Endothelial cell of umbilical vein (primary cell): ENCODE measurements around the gene MYO1C. TPM values are rescaled to one million over a fixed set of nuclear protein-coding genes. Genes with fewer than 3 reads are reported as not detected.

Source experiments
- BruUV-seq: library from RNA; stranded (reverse); fragments of 400-500 nt; replicated peaks from 2 replicates; lab custom pipeline; 2021; lab: Mats Ljungman, UMichigan
- CTCF ChIA-PET: fragments of 300-600, 350-600 bp; sonication (Branson Sonifier 250); formaldehyde crosslinking; loops from one replicate; lab custom pipeline; 2021; ENCODE audit warnings: antibody characterized with exemption, inconsistent platforms; lab: Charles Lee
- POLR2A ChIA-PET: fragments of 300-600, 350-600 bp; sonication (Branson Sonifier 250); formaldehyde crosslinking; loops from one replicate; lab custom pipeline; 2021; ENCODE audit warnings: antibody characterized with exemption, inconsistent platforms; lab: Charles Lee
- DNase-seq: peaks from one replicate; pipeline ENCODE4 v3.0.0-alpha.2; 2011; ENCODE audit warnings: low read depth, low spot score
- FAIRE-seq: peaks from 2 replicates; lab custom pipeline; 2011; peaks lifted over from hg19 to GRCh38; lab: Jason Lieb, UNC
- H2AFZ ChIP-seq: 2 replicates; pipeline ENCODE4 v1.6.0; 2012; ENCODE audit warnings: low read depth, low read length, control low read depth, inconsistent platforms
- H3K27ac ChIP-seq: 2 replicates; pipeline ENCODE4 v1.5.1; 2011; ENCODE audit warnings: low read depth, mild to moderate bottlenecking, control low read depth, low read length, moderate library complexity; ENCODE audit not compliant: insufficient read depth
- H3K27me3 ChIP-seq, 2 experiments: 2 replicates each; pipeline versions ENCODE4 v1.6.0 to v1.6.1; 2011; ENCODE audit warnings: low read length in 2 of 2, mixed read lengths in 1 of 2; ENCODE audit not compliant: control insufficient read depth in 2 of 2, insufficient read depth in 2 of 2
- H3K36me3 ChIP-seq, 2 experiments: 2 replicates in 1 of 2; 3 replicates in 1 of 2; pipeline ENCODE4 v1.5.1; 2011; ENCODE audit warnings: low read length in 2 of 2, mild to moderate bottlenecking in 1 of 2, moderate library complexity in 1 of 2; ENCODE audit not compliant: control insufficient read depth in 2 of 2, insufficient read depth in 2 of 2; ENCODE audit errors: extremely low read depth in 1 of 2
- H3K4me1 ChIP-seq: 3 replicates; pipeline ENCODE4 v1.5.1; 2011; ENCODE audit warnings: mild to moderate bottlenecking, low read length; ENCODE audit not compliant: control insufficient read depth, insufficient read depth; ENCODE audit errors: extremely low read depth
- H3K4me2 ChIP-seq: 2 replicates; pipeline ENCODE4 v1.6.1; 2011; ENCODE audit warnings: low read length, control low read depth, mixed read lengths; ENCODE audit not compliant: insufficient read depth
- H3K4me3 ChIP-seq, 3 experiments: fragments of 200-600 bp in 1 of 3; sonication (generic), shearing (Covaris generic) in 1 of 3; replicated peaks in 1 of 3; 2 replicates each; pipeline ENCODE4 v1.5.1; 2011 to 2016; ENCODE audit warnings: control low read depth in 3 of 3, low read length in 3 of 3, mild to moderate bottlenecking in 2 of 3, inconsistent platforms in 1 of 3, low read depth in 1 of 3, moderate library complexity in 1 of 3; ENCODE audit not compliant: insufficient read depth in 1 of 3
- H3K79me2 ChIP-seq: 2 replicates; pipeline ENCODE4 v1.6.0; 2012; ENCODE audit warnings: low read length, inconsistent platforms; ENCODE audit not compliant: control insufficient read depth, insufficient read depth
- H3K9ac ChIP-seq: replicated peaks from 2 replicates; pipeline ENCODE3; 2011; ENCODE audit warnings: low read length, control low read depth; ENCODE audit not compliant: insufficient read depth; ENCODE audit errors: extremely low read depth
- H3K9me1 ChIP-seq: replicated peaks from 3 replicates; pipeline ENCODE4 v1.6.0; 2011; ENCODE audit warnings: mild to moderate bottlenecking, low read length; ENCODE audit not compliant: control insufficient read depth, insufficient read depth; ENCODE audit errors: extremely low read depth
- H3K9me3 ChIP-seq: replicated peaks from 2 replicates; pipeline ENCODE4 v1.5.1; 2012; ENCODE audit warnings: low read length, inconsistent platforms; ENCODE audit not compliant: control insufficient read depth, insufficient read depth
- H4K20me1 ChIP-seq: replicated peaks from 2 replicates; pipeline ENCODE3; 2011; ENCODE audit warnings: mild to moderate bottlenecking, low read length; ENCODE audit not compliant: control insufficient read depth, insufficient read depth; ENCODE audit errors: extremely low read depth
- FOS ChIP-seq: IDR thresholded peaks from 2 replicates; pipeline ENCODE4 v1.6.1; 2011; ENCODE audit warnings: mild to moderate bottlenecking, low read length, moderate library complexity, borderline replicate concordance; ENCODE audit not compliant: insufficient read depth
- GATA2 ChIP-seq: IDR thresholded peaks from 2 replicates; pipeline ENCODE4 v1.7.0; 2011; ENCODE audit warnings: low read depth, mild to moderate bottlenecking, moderate library complexity, mixed read lengths, low read length; ENCODE audit not compliant: insufficient read length, insufficient read depth
- JUN ChIP-seq: IDR thresholded peaks from 2 replicates; pipeline ENCODE4 v1.6.1; 2011; ENCODE audit warnings: borderline replicate concordance, low read depth; ENCODE audit not compliant: insufficient read length, insufficient read depth
- POLR2AphosphoS5 ChIP-seq: IDR thresholded peaks from 2 replicates; pipeline ENCODE4 v1.6.1; 2012; ENCODE audit warnings: low read depth, mild to moderate bottlenecking, control low read depth, low read length, moderate library complexity; ENCODE audit not compliant: insufficient read depth
- dilution Hi-C: fragments of 300-500 bp; cut with MboI; formaldehyde crosslinking; loops from one replicate; pipeline ENCODE4 v1.15.0; 2019; ENCODE audit warnings: low sequenced_read_pairs; ENCODE audit not compliant: extremely low pct_ligation_motif_present
- intact Hi-C: fragments of 100-400 bp; cut with micrococcal nuclease; formaldehyde crosslinking; loops from one replicate; pipeline ENCODE4 v1.10.0; 2022
- polyA plus RNA-seq, 4 experiments: library from polyadenylated mRNA; depleted of rRNA in 3 of 4; stranded (reverse) in 3 of 4; unstranded in 1 of 4; fragments of >200 nt; gene quantifications; 2 replicates each; pipeline versions ENCODE4 v1.2.1 to v1.2.3, GENCODE V29; 2011 to 2012; ENCODE audit warnings: missing spikeins in 1 of 4
- total RNA-seq: library from RNA; stranded (reverse); gene quantifications from 2 replicates; pipeline ENCODE4 v1.2.3, GENCODE V29; 2021
- TF ChIP-seq, protein P1 (sequence below): IDR thresholded peaks from 2 replicates; pipeline ENCODE4 v1.6.1; 2011; ENCODE audit not compliant: insufficient read depth, insufficient read length

MYO1C gene
- total and polyA plus RNA-seq, 2 donors (not counting 3 experiments of a cell fraction or from before 2014, with no cell fraction given): 141 to 206 TPM

- no peaks in the 10 kb centered on the region for H3K9me3 ChIP-seq
- H3K9ac ChIP-seq: peak overlapping the region; percentile 44
- dilution Hi-C loops: no loop called here
- H3K4me2 ChIP-seq: peak overlapping the region; percentile 54
- H3K4me3 ChIP-seq: peak overlapping the region in 1 of 3 experiments; percentile 3
- TF ChIP-seq, protein P1, sequence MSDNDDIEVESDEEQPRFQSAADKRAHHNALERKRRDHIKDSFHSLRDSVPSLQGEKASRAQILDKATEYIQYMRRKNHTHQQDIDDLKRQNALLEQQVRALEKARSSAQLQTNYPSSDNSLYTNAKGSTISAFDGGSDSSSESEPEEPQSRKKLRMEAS: no peak
- TF ChIP-seq FOS: peak; percentile 97
- peak; percentile 86 for TF ChIP-seq GATA2
- peak; percentile 97 for TF ChIP-seq JUN
- peak; percentile 84 for TF ChIP-seq POLR2AphosphoS5
- POLR2A ChIA-PET: interaction anchor here (0.6 to 1.1 kb wide), 2 partner anchors 30 to 32 kb away, joined by 3 to 4 read pairs; partner anchors contain the start of gene CRK
- no peaks in the 10 kb centered on the region for H3K9me1 ChIP-seq
- CTCF ChIA-PET: interaction anchor here (0.7 to 2.0 kb wide), 6 partner anchors 10 to 192 kb away, joined by 3 to 21 read pairs (median 5); no protein-coding TSS in a partner anchor
- H3K27ac ChIP-seq: peak overlapping the region; percentile 90
- peaks cover 4% of the 10 kb centered on the region for H4K20me1 ChIP-seq
- peaks cover 48% of the 10 kb centered on the region for H3K79me2 ChIP-seq
- H3K4me1 ChIP-seq: peaks cover 25% of the 10 kb centered on the region
- no peak overlapping the region for H2AFZ ChIP-seq
- H3K27me3 ChIP-seq: no peaks in the 10 kb centered on the region
- intact Hi-C loops: loop anchor here (1.0 to 2.0 kb wide), 3 partner anchors 10 to 24 kb away; partner anchors contain the start of gene YWHAE
- H3K36me3 ChIP-seq: peaks cover 5 to 15% of the 10 kb centered on the region in 2 experiments
- FAIRE-seq (peak; percentile 97), DNase-seq (peak; percentile 98)
- no TSS peak for BruUV-seq
Measured at GRCh38 chr17:1422885-1423284, 69.6 kb downstream of the MYO1C start.

- Histone ChIP-seq H3K36me3 (peaks cover 5 to 17% of the 10 kb centered on the region in 2 experiments), H3K9me1 (no peaks in the 10 kb centered on the region), H3K79me2 (peaks cover 38% of the 10 kb centered on the region), H3K9ac (no peak overlapping the region), H3K27me3 (no peaks in the 10 kb centered on the region), H2AFZ (no peak overlapping the region), H4K20me1 (peaks cover 4% of the 10 kb centered on the region), H3K9me3 (no peaks in the 10 kb centered on the region), H3K4me2 (no peak overlapping the region), H3K4me1 (peaks cover 25% of the 10 kb centered on the region), H3K27ac (peak overlapping the region; percentile 90), H3K4me3 (no peak overlapping the region)
- no peak for TF ChIP-seq POLR2AphosphoS5
- DNase-seq (no peak), FAIRE-seq (no peak)
- intact Hi-C loops: no loop called here
- ChIA-PET POLR2A (no interaction called here), CTCF (no interaction called here)
- dilution Hi-C loops: no loop called here
- BruUV-seq: no TSS peak
Measured at GRCh38 chr17:1421470-1421869, 71.0 kb downstream of the MYO1C start.
